ENCODE data around the gene CCDC83. TPM values are rescaled to one million over a fixed set of nuclear protein-coding genes. Genes with fewer than 3 reads are reported as not detected.
"Not testable (repeated sequence)": the region's sequence is repeated elsewhere in the genome, so short reads cannot be mapped to it uniquely, and the experiment has no call there.

CCDC83 gene
- total RNA-seq, 1 donor from 2014 or later = not detected

GRCh38 chr11:85939099-85940015, 84.2 kb downstream of the CCDC83 start:
- DNase-seq (ENCODE audit: low spot score) = no peak

- peak; percentile 62 for DNase-seq (ENCODE audit: low spot score)
Observed at GRCh38 chr11:85941380-85941973, 86.3 kb downstream of the CCDC83 start.

GRCh38 chr11:85945296-85945695, 90.1 kb downstream of the CCDC83 start:
- no peak for DNase-seq (ENCODE audit: low spot score)

DNA sequence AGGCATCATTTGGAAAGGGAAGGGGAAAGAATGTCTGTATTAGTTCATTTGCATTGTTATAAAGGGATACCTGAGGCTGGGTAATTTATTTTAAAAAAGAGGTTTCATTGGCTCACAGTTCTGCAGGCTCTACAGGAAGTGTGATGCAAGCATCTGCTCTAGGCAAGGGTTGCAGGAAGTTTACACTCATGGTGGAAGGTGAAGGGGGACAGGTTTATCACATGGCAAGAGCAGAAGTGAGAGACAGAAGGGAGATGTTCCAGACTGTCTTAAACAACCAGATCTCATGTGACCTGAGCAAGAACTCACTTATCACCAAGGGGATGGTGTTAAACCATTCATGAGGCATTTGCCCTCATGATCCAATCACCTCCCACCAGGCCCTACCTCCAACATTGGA, 90.6 kb downstream of the CCDC83 start:
- no peak for DNase-seq (ENCODE audit: low spot score)

DNA sequence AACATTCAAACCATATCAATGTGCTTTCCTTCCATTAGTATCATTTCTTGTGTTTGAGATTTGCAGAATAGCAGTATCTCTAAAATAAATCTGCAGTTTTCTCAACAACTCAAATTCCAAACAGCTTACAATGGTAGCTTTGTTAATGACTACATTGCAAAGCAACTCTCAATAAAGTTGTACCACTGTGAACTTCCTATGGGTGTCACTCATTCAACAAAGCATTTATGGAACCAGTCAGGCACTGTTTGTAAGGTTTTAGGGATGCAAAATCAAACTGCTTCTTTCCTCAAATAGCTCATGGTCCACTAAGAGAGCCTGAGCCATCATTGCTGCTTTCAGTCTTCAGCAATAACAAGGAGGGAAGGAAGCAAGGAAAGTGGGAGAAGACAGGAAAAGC, 91.0 kb downstream of the CCDC83 start:
- no peak for DNase-seq (ENCODE audit: low spot score)

DNA sequence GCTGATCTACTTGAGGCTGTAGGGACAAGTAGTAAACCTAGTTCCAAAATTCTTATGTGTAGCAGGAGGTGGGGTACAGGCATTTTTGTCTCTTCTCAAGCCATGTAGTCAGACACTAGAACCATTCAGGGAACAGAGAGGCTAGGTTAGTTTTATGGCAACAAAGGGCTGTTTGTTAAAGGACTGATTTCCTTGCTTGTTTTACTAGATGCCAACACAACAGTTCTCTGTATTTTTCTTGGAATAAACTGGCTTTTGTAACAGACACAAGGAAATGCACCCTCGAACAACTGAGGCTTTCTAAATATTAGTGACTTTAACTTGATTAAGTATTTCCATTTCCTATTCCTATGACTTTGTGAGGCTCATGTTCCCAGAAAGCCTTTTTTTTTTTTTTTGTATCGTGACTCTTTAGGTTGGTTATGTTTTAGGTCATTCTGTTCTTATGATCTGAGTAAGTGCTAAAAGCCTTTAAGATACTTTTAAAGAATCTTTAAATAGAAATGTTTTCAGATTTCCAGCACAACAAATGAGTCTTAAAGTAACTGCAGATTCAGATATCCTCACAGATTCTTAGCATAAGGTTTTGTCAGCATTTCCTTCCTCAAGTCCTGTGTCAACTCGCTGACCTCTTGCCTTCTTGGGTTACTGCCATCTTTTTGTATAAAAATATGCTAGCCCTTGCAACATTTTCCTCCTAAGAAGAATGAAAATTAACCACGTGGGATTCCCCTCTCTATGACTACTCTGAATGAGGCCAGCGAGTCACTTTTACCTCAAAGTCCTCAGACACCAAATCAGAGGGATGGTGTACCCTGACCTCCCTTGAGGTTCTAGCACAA, 92.5 kb downstream of the CCDC83 start:
- no peak for DNase-seq (ENCODE audit: low spot score)

GRCh38 chr11:85948884-85949283, 93.7 kb downstream of the CCDC83 start:
- no peak for DNase-seq (ENCODE audit: low spot score)

GRCh38 chr11:85949798-85950197, 94.6 kb downstream of the CCDC83 start:
- DNase-seq (ENCODE audit: low spot score) = no peak

GRCh38 chr11:85950317-85951048, 95.3 kb downstream of the CCDC83 start:
- no peak for DNase-seq (ENCODE audit: low spot score)

DNA sequence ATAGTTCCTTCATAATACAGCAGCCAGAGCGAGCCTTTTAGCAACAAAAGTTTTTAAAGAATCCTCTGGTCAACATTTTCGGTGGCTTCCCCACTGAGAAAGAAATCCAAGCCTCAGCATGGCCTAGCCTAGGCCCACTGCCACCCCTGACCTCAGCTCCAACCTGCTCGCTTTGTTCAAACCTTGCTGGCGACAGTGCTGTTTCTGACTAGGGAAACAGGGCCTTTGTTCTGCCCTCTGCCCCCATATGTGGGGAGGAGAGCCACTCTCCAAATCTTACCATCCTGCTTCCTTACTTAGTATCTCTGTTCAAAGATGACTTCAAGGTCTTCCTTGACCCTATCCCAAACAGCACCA, 95.8 kb downstream of the CCDC83 start:
- no peak for DNase-seq (ENCODE audit: low spot score)

DNA sequence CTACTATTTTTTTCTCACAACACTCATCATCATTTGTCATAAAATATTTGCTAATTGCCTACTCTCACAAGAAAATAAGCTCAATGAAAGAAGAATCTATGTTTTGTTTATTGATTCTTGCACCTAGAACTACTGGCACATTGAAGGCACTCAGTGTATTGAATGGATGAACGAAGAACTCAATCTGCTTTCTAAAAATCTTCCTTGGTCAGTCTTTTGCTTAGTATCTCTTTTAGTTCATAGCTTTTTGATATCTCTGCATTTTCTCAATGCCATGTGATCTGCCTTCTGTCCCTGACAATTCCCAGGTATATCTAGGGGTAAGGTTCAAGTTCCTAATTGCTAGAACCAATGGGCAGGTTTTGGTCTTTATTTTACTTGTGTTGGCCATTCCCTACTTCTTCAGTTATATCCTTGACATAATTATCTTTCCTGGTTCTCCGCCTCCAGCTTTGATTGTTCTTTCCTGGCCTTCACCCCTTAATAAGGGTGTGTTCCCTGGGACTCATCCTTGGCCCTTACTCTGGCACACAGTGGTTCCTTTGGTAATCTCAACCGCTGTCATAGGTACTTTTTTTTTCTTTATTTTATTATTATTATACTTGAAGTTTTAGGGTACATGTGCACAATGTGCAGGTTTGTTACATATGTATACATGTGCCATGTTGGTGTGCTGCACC, 96.4 kb downstream of the CCDC83 start:
- DNase-seq (ENCODE audit: low spot score) = no peak

DNA sequence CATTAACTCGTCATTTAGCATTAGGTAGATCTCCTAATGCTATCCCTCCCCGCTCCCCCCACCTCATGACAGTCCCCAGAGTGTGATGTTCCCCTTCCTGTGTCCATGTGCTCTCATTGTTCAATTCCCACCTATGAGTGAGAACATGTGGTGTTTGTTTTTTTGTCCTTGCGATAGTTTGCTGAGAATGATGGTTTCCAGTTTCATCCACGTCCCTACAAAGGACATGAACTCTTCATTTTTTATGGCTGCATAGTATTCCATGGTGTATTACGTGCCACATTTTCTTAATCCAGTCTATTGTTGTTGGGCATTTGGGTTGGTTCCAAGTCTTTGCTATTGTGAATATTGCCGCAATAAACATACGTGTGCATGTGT, 96.9 kb downstream of the CCDC83 start:
- DNase-seq (ENCODE audit: low spot score) = not testable (repeated sequence)

DNA sequence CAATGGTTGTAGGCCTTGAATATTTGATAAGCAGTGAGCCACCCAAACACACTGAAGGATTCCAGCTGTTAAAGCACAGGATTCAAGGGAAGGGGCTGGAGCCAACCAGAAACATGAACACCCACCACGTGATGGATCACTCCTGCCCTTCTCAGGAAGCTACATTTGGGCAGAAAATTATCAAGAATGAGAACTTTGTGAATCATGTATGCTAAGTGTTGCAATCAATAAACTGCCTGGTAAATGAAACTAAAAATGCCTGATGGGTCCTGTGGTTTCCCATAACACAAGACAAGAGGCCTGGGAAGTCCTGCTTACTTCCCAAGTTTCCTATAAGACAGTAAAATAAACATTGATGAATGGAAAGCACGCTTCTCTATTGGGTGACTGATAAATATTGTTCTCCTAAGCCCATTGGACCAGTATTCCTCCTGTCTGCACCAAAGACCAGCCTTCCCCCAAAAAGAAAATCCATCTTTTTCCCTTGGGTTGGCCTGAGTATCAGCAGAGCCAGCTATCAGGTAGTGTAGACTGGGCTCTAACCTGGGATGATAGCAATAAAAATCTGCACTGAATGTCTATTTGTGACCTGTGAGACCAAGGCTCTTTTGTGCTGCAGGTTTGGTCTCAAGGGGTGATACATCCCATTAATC, 98.4 kb downstream of the CCDC83 start:
- DNase-seq (ENCODE audit: low spot score) = no peak

GRCh38 chr11:85955531-85955930, 100.3 kb downstream of the CCDC83 start:
- DNase-seq (ENCODE audit: low spot score) = no peak

DNA sequence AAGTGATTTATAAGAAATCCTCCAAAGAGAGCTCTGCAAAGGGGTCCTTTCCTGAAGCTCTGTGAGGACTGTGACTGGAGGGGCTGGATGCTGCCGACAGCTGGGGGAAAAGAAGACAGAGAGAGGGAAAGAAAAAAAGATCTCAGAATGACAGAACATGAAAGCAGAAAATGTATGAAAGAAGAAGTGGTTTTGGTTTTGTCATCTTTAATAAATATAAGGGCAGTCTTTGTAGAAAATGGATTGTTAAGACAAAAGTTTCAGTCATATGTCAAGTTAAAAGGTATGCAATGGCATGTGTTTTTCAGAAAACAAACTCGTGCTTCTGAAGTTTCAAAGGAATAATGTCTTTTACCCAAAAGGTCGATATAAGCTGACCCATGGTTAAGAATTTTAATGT, 105.5 kb downstream of the CCDC83 start:
- no peak for DNase-seq (ENCODE audit: low spot score)

GRCh38 chr11:85961130-85961529, 105.9 kb downstream of the CCDC83 start:
- no peak for DNase-seq (ENCODE audit: low spot score)

DNA sequence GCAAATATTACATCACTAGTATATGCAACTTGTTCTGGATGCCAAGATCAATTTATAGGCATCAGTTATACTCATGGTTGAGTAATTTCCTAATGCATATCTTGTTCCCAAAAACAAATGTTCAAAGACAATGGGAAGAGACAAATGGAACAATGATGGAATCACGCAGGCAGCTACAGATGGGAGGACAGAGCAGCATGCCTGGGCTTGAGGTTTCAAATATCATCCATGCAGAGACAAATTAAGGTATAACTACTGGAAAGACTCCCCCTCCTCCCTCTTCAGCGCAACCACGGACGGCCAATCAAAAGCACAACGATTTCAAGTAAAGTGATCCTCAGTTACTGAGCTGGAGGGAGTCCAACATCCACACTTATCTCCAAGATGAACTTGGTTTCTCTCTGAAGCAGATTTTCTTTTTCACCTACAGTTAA, 106.8 kb downstream of the CCDC83 start:
- DNase-seq (ENCODE audit: low spot score) = no peak

- no peak for DNase-seq (ENCODE audit: low spot score)
Observed at GRCh38 chr11:85965202-85965601, 110.0 kb downstream of the CCDC83 start.

DNA sequence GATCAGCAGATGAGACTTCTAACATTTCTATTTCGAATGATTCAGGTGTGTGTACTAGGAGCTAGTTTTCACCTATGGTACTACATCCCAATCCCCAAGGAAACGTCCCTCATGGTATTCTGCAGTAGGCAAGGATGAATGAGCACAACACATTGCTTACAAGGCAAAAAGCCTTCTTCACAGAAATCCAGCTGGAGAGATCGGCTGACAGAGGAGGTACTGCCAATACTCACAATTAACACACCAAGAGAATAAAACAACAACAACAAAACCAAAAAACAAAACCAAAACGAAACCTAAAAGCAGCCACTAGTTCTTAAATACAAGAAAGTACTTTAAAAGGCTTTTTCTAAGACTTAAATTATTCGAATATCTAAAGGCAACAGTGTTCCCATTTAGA, 112.3 kb downstream of the CCDC83 start:
- no peak for DNase-seq (ENCODE audit: low spot score)

Measured in ureter (tissue), 1 donor.